Peyer's patch (tissue), 4 donors: Measurements from ENCODE around the gene MEF2D. TPM values are rescaled to one million over a fixed set of nuclear protein-coding genes. Genes with fewer than 3 reads are reported as not detected.

ENCODE experiments used
- DNase-seq, 3 donors: peaks; one replicate each; pipeline ENCODE4 v3.0.0-alpha.2; 2017 to 2019
- H3K27ac ChIP-seq, 4 donors: fragments of 200-600 bp; sonication (generic); one replicate each; pipeline ENCODE4 v1.5.1; 2016 to 2019
- H3K27me3 ChIP-seq, 2 donors: fragments of 200-600 bp; sonication (generic); one replicate each; pipeline ENCODE4 v1.5.1; 2019
- H3K36me3 ChIP-seq, 3 donors: fragments of 200-600 bp; sonication (generic); one replicate each; pipeline ENCODE4 v1.5.1; 2016 to 2019
- H3K4me1 ChIP-seq, 4 donors: fragments of 200-600 bp; sonication (generic); one replicate each; pipeline ENCODE4 v1.5.1; 2016 to 2019
- H3K4me3 ChIP-seq, 4 donors: fragments of 200-600 bp; sonication (generic); 1 replicate in 3 of 4; 2 replicates in 1 of 4; pipeline ENCODE4 v1.5.1; 2016 to 2019; ENCODE audit warnings: mild to moderate bottlenecking in 1 of 4
- H3K9me3 ChIP-seq, 4 donors: fragments of 200-600 bp; sonication (generic); one replicate each; pipeline ENCODE4 v1.5.1; 2016 to 2019; ENCODE audit warnings: mild to moderate bottlenecking in 1 of 4
- POLR2A ChIP-seq, 2 donors: fragments of 450-650 bp; IDR thresholded peaks; one replicate each; pipeline ENCODE4 v1.5.1; 2017; ENCODE audit warnings: antibody characterized with exemption in 2 of 2, mild to moderate bottlenecking in 2 of 2, moderate library complexity in 2 of 2
- total RNA-seq, 4 donors: library from RNA; depleted of rRNA; stranded (reverse); fragments of >200 nt; gene quantifications; one replicate each; pipeline ENCODE4 v1.1.0, GENCODE V29; 2016
- TF ChIP-seq, protein P1 (sequence below), 6 experiments: fragments of 450-650 bp in 4 of 6; fragments of 200-600 bp in 2 of 6; sonication (generic) in 1 of 6; IDR thresholded peaks; one replicate each; pipeline ENCODE4 v1.5.1; 2017 to 2019; ENCODE audit warnings: antibody characterized with exemption in 6 of 6, mild to moderate bottlenecking in 3 of 6, moderate library complexity in 1 of 6

The MEF2D gene
- total RNA-seq, 4 donors from 2014 or later: 46.8 to 97.4 (median 64.1) TPM

DNA sequence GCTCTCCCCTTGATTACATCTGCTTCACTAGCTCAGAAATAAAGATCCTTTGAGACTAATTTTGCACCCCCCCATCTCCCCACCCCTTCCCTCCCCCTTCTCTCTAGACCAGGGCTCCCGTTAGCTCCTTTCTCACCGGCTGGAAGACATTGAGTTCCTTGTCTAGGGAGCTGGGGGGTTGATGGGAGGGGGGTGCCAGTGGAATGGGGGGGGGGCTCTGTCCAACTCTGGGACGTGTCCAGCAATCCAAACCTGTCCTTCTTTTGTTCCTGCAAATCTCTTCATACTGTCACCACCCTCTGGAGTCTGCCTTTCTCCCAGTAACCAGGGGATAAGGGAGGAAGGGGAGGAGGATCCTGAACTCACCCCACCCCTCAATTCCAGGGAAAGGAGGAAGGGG lies 69.7 kb downstream of the MEF2D start:
- Histone ChIP-seq H3K36me3 (no peaks in the 10 kb centered on the region), H3K27ac (no peak overlapping the region), H3K9me3 (no peaks in the 10 kb centered on the region), H3K27me3 (peaks cover 0 to 52% of the 10 kb centered on the region in 2 donors), H3K4me3 (no peak overlapping the region), H3K4me1 (peaks cover 0 to 8% (median 6%) of the 10 kb centered on the region in 4 donors)
- TF ChIP-seq POLR2A (IDR thresholded peaks at IDR 0.05): no peak
- TF ChIP-seq, protein P1, sequence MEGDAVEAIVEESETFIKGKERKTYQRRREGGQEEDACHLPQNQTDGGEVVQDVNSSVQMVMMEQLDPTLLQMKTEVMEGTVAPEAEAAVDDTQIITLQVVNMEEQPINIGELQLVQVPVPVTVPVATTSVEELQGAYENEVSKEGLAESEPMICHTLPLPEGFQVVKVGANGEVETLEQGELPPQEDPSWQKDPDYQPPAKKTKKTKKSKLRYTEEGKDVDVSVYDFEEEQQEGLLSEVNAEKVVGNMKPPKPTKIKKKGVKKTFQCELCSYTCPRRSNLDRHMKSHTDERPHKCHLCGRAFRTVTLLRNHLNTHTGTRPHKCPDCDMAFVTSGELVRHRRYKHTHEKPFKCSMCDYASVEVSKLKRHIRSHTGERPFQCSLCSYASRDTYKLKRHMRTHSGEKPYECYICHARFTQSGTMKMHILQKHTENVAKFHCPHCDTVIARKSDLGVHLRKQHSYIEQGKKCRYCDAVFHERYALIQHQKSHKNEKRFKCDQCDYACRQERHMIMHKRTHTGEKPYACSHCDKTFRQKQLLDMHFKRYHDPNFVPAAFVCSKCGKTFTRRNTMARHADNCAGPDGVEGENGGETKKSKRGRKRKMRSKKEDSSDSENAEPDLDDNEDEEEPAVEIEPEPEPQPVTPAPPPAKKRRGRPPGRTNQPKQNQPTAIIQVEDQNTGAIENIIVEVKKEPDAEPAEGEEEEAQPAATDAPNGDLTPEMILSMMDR (IDR thresholded peaks at IDR 0.05): no peak
- no peak for DNase-seq

DNA sequence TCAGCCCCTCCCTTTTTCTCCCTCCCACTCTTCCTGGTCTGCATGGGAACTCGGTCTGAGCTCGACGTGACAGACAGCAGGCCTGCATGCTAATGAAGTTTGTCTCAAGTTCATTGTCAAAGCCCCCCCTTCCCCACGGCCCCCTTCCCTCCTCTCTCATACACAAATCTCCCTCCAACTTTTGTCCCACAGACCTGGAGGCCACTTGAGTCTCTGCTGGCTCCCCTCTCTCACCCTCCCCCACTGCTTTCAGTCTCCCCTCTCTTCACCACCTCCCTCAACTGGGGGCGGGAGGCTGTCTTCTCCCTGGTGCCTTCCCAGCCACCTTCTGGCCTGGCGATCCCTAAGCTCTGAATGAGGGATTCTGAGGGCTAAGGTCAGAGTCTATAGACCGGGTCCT lies 70.3 kb downstream of the MEF2D start:
- no peaks in the 10 kb centered on the region for H3K9me3 ChIP-seq
- H3K27me3 ChIP-seq: peaks cover 0 to 49% of the 10 kb centered on the region in 2 donors
- peaks cover 0 to 2% (median under 1%) of the 10 kb centered on the region in 4 donors for H3K4me1 ChIP-seq
- no peaks in the 10 kb centered on the region for H3K36me3 ChIP-seq
- TF ChIP-seq, protein P1 (IDR thresholded peaks at IDR 0.05): no peak
- TF ChIP-seq POLR2A (IDR thresholded peaks at IDR 0.05): no peak
- H3K27ac ChIP-seq: no peak overlapping the region
- DNase-seq: no peak
- H3K4me3 ChIP-seq: no peak overlapping the region

DNA sequence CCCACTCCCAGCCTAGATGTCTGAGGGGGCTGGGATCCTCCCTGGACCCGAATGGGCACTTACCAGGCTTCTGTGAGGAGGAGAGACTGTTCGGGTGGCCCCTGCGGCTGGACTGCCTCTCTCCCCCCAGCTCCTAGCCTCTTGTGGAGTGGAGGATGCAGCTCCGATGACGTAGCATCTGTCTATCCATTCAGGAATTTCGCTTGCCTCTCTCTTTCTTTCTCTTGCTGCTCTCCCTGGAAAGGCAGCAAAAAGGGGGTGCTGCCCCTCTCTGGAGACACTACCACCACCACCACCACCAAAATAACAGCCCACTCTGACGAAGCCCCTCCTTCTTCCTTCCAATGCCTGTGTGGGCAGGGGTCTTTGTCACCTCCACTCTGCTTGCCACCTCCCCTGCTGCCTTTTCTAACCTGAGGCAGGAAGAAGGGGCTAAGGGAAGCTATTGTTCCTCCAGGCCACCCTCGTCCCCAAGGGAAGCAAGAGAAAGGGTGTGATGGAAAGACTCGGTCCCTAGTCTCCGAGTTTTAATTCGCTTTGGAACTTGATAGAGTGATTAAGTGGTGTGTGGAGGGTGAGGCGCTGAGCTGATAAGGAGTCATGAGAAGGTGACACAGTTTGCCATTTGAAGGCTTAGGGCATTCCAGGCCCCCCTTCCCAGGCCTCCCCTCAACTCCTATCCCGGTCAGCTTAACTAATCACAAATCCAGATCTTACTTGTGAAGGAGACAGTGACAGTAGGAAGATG lies 71.1 kb downstream of the MEF2D start:
- TF ChIP-seq, protein P1 (IDR thresholded peaks at IDR 0.05): no peak
- no peak for TF ChIP-seq POLR2A (IDR thresholded peaks at IDR 0.05)
- no peak for DNase-seq
- H3K27ac ChIP-seq: no peak overlapping the region
- no peaks in the 10 kb centered on the region for H3K4me1 ChIP-seq
- no peaks in the 10 kb centered on the region for H3K9me3 ChIP-seq
- H3K36me3 ChIP-seq: no peaks in the 10 kb centered on the region
- peaks cover 0 to 41% of the 10 kb centered on the region in 2 donors for H3K27me3 ChIP-seq
- H3K4me3 ChIP-seq: no peak overlapping the region

DNA sequence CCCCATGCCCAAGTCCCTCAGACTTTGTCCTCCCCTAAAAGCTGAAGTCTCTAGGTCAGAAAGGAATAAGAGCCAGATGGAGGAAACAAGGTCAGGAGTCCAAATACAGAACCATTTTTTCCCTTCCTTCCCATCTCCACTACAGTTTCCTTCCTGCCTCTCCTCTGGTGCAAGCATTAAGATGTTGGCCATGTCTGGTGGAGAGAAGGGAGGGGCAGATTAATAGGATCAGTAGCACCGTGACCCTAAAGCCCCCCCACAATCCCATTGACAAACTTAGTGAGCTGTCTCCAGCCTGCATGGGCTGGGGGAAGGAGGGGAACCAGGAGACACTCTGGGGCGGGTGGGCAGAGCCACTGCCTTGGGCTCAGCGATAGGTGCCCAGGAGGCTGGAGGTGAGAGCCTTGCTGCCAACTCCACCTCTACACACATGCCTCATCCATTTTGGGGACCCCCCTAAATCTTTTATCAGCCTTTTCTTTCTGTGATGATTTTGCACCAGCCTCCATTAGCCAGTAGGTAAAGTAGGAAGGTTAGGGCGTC lies 71.8 kb downstream of the MEF2D start:
- no peak for DNase-seq
- no peak for TF ChIP-seq POLR2A (IDR thresholded peaks at IDR 0.05)
- TF ChIP-seq, protein P1 (IDR thresholded peaks at IDR 0.05): no peak
- Histone ChIP-seq H3K27me3 (peaks cover 0 to 34% of the 10 kb centered on the region in 2 donors), H3K4me3 (no peak overlapping the region), H3K4me1 (no peaks in the 10 kb centered on the region), H3K9me3 (no peaks in the 10 kb centered on the region), H3K27ac (no peak overlapping the region), H3K36me3 (no peaks in the 10 kb centered on the region)

DNA sequence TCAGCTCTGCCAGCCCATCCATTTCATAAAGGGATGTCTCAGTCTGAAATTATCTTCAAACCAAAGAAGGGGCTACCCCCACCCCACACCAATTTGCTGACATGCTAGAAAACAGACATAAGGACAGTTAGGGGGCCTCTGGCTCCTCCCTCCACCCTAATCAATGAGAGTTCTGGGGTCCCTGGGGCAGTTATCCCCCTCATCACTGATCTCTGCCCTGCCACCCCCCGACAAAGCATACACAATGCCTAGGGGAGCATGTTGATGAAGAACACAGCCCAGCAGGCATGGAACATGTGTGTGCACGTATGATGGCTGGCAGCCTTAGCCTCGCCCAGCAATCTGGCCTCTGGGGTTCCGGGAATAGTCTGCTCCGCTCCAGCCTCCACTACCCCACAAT lies 72.6 kb downstream of the MEF2D start:
- no peak overlapping the region for H3K4me3 ChIP-seq
- H3K27me3 ChIP-seq: peaks cover 0 to 25% of the 10 kb centered on the region in 2 donors
- no peaks in the 10 kb centered on the region for H3K9me3 ChIP-seq
- DNase-seq: no peak
- TF ChIP-seq POLR2A (IDR thresholded peaks at IDR 0.05): no peak
- TF ChIP-seq, protein P1 (IDR thresholded peaks at IDR 0.05): no peak
- no peak overlapping the region for H3K27ac ChIP-seq
- no peaks in the 10 kb centered on the region for H3K4me1 ChIP-seq
- H3K36me3 ChIP-seq: no peaks in the 10 kb centered on the region
